ENCODE results near the gene MPHOSPH6.

MPHOSPH6 gene

GRCh38 chr16:82175627-82176026, 5.6 kb upstream of the MPHOSPH6 start:
- no peak for DNase-seq (ENCODE audit: low read depth in 1 of 2, low spot score in 1 of 2)
- Histone ChIP-seq H3K4me3 (replicated peaks; ENCODE audit: insufficient read depth, low read length) (no peak overlapping the region), H3K27ac (replicated peaks) (no peak overlapping the region), H3K27me3 (ENCODE audit: insufficient read depth, poor library complexity, severe bottlenecking) (peaks cover 11% of the 10 kb centered on the region)
- TF ChIP-seq CTCF (IDR thresholded peaks at IDR 0.05; ENCODE audit: insufficient read depth, low read length) (no peak), GABPA (IDR thresholded peaks at IDR 0.05; ENCODE audit: low read depth) (no peak), POLR2AphosphoS5 (IDR thresholded peaks at IDR 0.05; ENCODE audit: low read depth) (no peak), REST (IDR thresholded peaks at IDR 0.05; ENCODE audit: insufficient replicate concordance, low read depth) (no peak), SPI1 (IDR thresholded peaks at IDR 0.05; ENCODE audit: borderline replicate concordance, low read depth) (no peak)

- H3K27me3 ChIP-seq (ENCODE audit: insufficient read depth, poor library complexity, severe bottlenecking), result peaks cover 10% of the 10 kb centered on the region
- no peak for DNase-seq (ENCODE audit: low read depth in 1 of 2, low spot score in 1 of 2)
- H3K27ac ChIP-seq (replicated peaks), result no peak overlapping the region
- TF ChIP-seq REST (IDR thresholded peaks at IDR 0.05; ENCODE audit: insufficient replicate concordance, low read depth) (no peak), POLR2AphosphoS5 (IDR thresholded peaks at IDR 0.05; ENCODE audit: low read depth) (no peak), SPI1 (IDR thresholded peaks at IDR 0.05; ENCODE audit: borderline replicate concordance, low read depth) (no peak), GABPA (IDR thresholded peaks at IDR 0.05; ENCODE audit: low read depth) (no peak), CTCF (IDR thresholded peaks at IDR 0.05; ENCODE audit: insufficient read depth, low read length) (no peak)
- H3K4me3 ChIP-seq (replicated peaks; ENCODE audit: insufficient read depth, low read length), result no peak overlapping the region
Observed at GRCh38 chr16:82167670-82168069, 2.4 kb downstream of the MPHOSPH6 start.

- Histone ChIP-seq H3K27me3 (ENCODE audit: insufficient read depth, poor library complexity, severe bottlenecking) (no peaks in the 10 kb centered on the region), H3K4me3 (replicated peaks; ENCODE audit: insufficient read depth, low read length) (no peak overlapping the region), H3K27ac (replicated peaks) (no peak overlapping the region)
- TF ChIP-seq GABPA (IDR thresholded peaks at IDR 0.05; ENCODE audit: low read depth) (no peak), SPI1 (IDR thresholded peaks at IDR 0.05; ENCODE audit: borderline replicate concordance, low read depth) (no peak), CTCF (IDR thresholded peaks at IDR 0.05; ENCODE audit: insufficient read depth, low read length) (no peak), REST (IDR thresholded peaks at IDR 0.05; ENCODE audit: insufficient replicate concordance, low read depth) (no peak), POLR2AphosphoS5 (IDR thresholded peaks at IDR 0.05; ENCODE audit: low read depth) (no peak)
- no peak for DNase-seq (ENCODE audit: low read depth in 1 of 2, low spot score in 1 of 2)
Observed at GRCh38 chr16:82160226-82160625, 9.8 kb downstream of the MPHOSPH6 start.

Measured in HL-60 (cell line).